ENCODE measurements around the gene PDE1A. TPM values are rescaled to one million over a fixed set of nuclear protein-coding genes. Genes with fewer than 3 reads are reported as not detected.

Gene PDE1A
- total RNA-seq, 1 experiment from 2014 or later: not detected

GRCh38 chr2:182447863-182448262 is 21.0 kb upstream of the PDE1A start:
- no peaks in the 10 kb centered on the region for H3K27me3 ChIP-seq (replicated peaks; ENCODE audit: control insufficient read depth, insufficient read depth, low read length)
- H3K4me1 ChIP-seq: no peaks in the 10 kb centered on the region
- no TSS peak for BruUV-seq (replicated peaks)
- ChIA-PET CTCF (interaction anchor here (0.6 kb wide), 1 partner anchor 19 kb away, joined by 4 read pairs; no protein-coding TSS in a partner anchor), POLR2A (no interaction called here)
- intact Hi-C loops (cut with micrococcal nuclease; ENCODE audit: unreplicated experiment): no loop called here
- no peaks in the 10 kb centered on the region for H3K9me3 ChIP-seq
- no peaks in the 10 kb centered on the region for H3K36me3 ChIP-seq (ENCODE audit: control insufficient read depth, insufficient read depth, low read length)
- no peak overlapping the region for H3K4me3 ChIP-seq (ENCODE audit: low read depth, low read length)
- no peak for DNase-seq
- H3K9me3 Mint-ChIP-seq (ENCODE audit: unreplicated experiment): no peaks in the 10 kb centered on the region
- H3K27ac Mint-ChIP-seq (ENCODE audit: unreplicated experiment): no peak overlapping the region
- H3K4me3 Mint-ChIP-seq (ENCODE audit: unreplicated experiment): no peak overlapping the region
- no peaks in the 10 kb centered on the region for H3K36me3 Mint-ChIP-seq (ENCODE audit: insufficient read depth, unreplicated experiment)
- no peaks in the 10 kb centered on the region for H3K27me3 Mint-ChIP-seq (ENCODE audit: insufficient read depth, unreplicated experiment)
- H3K4me1 Mint-ChIP-seq (ENCODE audit: low read depth, unreplicated experiment): peaks cover 7% of the 10 kb centered on the region
- TF ChIP-seq CTCF (IDR thresholded peaks at IDR 0.05; ENCODE audit: insufficient read depth in 1 of 2, low read depth in 1 of 2, low read length in 1 of 2, severe bottlenecking in 1 of 2, unreplicated experiment in 1 of 2): no peak

- Mint-ChIP-seq H3K27ac (ENCODE audit: unreplicated experiment) (no peak overlapping the region), H3K9me3 (ENCODE audit: unreplicated experiment) (no peaks in the 10 kb centered on the region), H3K27me3 (ENCODE audit: insufficient read depth, unreplicated experiment) (no peaks in the 10 kb centered on the region), H3K4me1 (ENCODE audit: low read depth, unreplicated experiment) (peaks cover 7% of the 10 kb centered on the region), H3K4me3 (ENCODE audit: unreplicated experiment) (no peak overlapping the region), H3K36me3 (ENCODE audit: insufficient read depth, unreplicated experiment) (no peaks in the 10 kb centered on the region)
- no peak for DNase-seq
- POLR2A ChIA-PET: no interaction called here
- no peak for TF ChIP-seq CTCF (IDR thresholded peaks at IDR 0.05; ENCODE audit: insufficient read depth in 1 of 2, low read depth in 1 of 2, low read length in 1 of 2, severe bottlenecking in 1 of 2, unreplicated experiment in 1 of 2)
- no peaks in the 10 kb centered on the region for H3K4me1 ChIP-seq
- intact Hi-C loops (cut with micrococcal nuclease; ENCODE audit: unreplicated experiment): no loop called here
- CTCF ChIA-PET: interaction anchor here (0.6 kb wide), 1 partner anchor 20 kb away, joined by 4 read pairs; no protein-coding TSS in a partner anchor
- no TSS peak for BruUV-seq (replicated peaks)
- H3K27me3 ChIP-seq (replicated peaks; ENCODE audit: control insufficient read depth, insufficient read depth, low read length): no peaks in the 10 kb centered on the region
- no peak overlapping the region for H3K4me3 ChIP-seq (ENCODE audit: low read depth, low read length)
- H3K36me3 ChIP-seq (ENCODE audit: control insufficient read depth, insufficient read depth, low read length): no peaks in the 10 kb centered on the region
- no peaks in the 10 kb centered on the region for H3K9me3 ChIP-seq
Observed at GRCh38 chr2:182447163-182447562, 20.3 kb upstream of the PDE1A start.

GRCh38 chr2:182446087-182446486 is 19.3 kb upstream of the PDE1A start:
- Mint-ChIP-seq H3K27ac (ENCODE audit: unreplicated experiment) (no peak overlapping the region), H3K4me1 (ENCODE audit: low read depth, unreplicated experiment) (peaks cover 7% of the 10 kb centered on the region), H3K36me3 (ENCODE audit: insufficient read depth, unreplicated experiment) (no peaks in the 10 kb centered on the region), H3K4me3 (ENCODE audit: unreplicated experiment) (no peak overlapping the region), H3K9me3 (ENCODE audit: unreplicated experiment) (no peaks in the 10 kb centered on the region), H3K27me3 (ENCODE audit: insufficient read depth, unreplicated experiment) (no peaks in the 10 kb centered on the region)
- H3K36me3 ChIP-seq (ENCODE audit: control insufficient read depth, insufficient read depth, low read length): no peaks in the 10 kb centered on the region
- TF ChIP-seq CTCF (IDR thresholded peaks at IDR 0.05; ENCODE audit: insufficient read depth in 1 of 2, low read depth in 1 of 2, low read length in 1 of 2, severe bottlenecking in 1 of 2, unreplicated experiment in 1 of 2): no peak
- intact Hi-C loops (cut with micrococcal nuclease; ENCODE audit: unreplicated experiment): no loop called here
- no peaks in the 10 kb centered on the region for H3K9me3 ChIP-seq
- H3K4me1 ChIP-seq: no peaks in the 10 kb centered on the region
- no TSS peak for BruUV-seq (replicated peaks)
- no peaks in the 10 kb centered on the region for H3K27me3 ChIP-seq (replicated peaks; ENCODE audit: control insufficient read depth, insufficient read depth, low read length)
- no peak for DNase-seq
- ChIA-PET POLR2A (no interaction called here), CTCF (no interaction called here)
- H3K4me3 ChIP-seq (ENCODE audit: low read depth, low read length): no peak overlapping the region
